GM19455 (cell line): ENCODE data around the gene ZNF804B.
"Not testable (repeated sequence)": the region's sequence is repeated elsewhere in the genome, so short reads cannot be mapped to it uniquely, and the experiment has no call there.

Experiments used
- ATAC-seq: cut with Tn5 transposase; IDR thresholded peaks from one replicate; pipeline ENCODE4 v1.9.1; 2021; ENCODE audit not compliant: unreplicated experiment

The ZNF804B gene

GRCh38 chr7:89073776-89074175 lies 314.3 kb downstream of the ZNF804B start:
- no peak for ATAC-seq

- no peak for ATAC-seq
These were observed 318.5 kb downstream of the ZNF804B start for GRCh38 chr7:89077992-89078391.

- ATAC-seq, result no peak
These were observed 326.1 kb downstream of the ZNF804B start for GRCh38 chr7:89085580-89085979.

- no peak for ATAC-seq
These were observed 332.1 kb downstream of the ZNF804B start for GRCh38 chr7:89091550-89091949.

GRCh38 chr7:89094269-89094668 lies 334.8 kb downstream of the ZNF804B start:
- no peak for ATAC-seq

GRCh38 chr7:89103564-89103963 lies 344.1 kb downstream of the ZNF804B start:
- no peak for ATAC-seq

- ATAC-seq, result no peak
These were observed 345.5 kb downstream of the ZNF804B start for GRCh38 chr7:89104748-89105685.

- ATAC-seq, result no peak
These were observed 364.4 kb downstream of the ZNF804B start for GRCh38 chr7:89123871-89124270.

GRCh38 chr7:89129600-89130375 lies 370.3 kb downstream of the ZNF804B start:
- no peak for ATAC-seq

GRCh38 chr7:89133357-89133756 lies 373.9 kb downstream of the ZNF804B start:
- no peak for ATAC-seq

GRCh38 chr7:89133819-89134218 lies 374.3 kb downstream of the ZNF804B start:
- no peak for ATAC-seq

GRCh38 chr7:89145801-89146200 lies 386.3 kb downstream of the ZNF804B start:
- no peak for ATAC-seq

- no peak for ATAC-seq
These were observed 400.6 kb downstream of the ZNF804B start for GRCh38 chr7:89160107-89160506.

- ATAC-seq, result no peak
These were observed 405.9 kb downstream of the ZNF804B start for GRCh38 chr7:89165421-89165820.

GRCh38 chr7:89170628-89171027 lies 411.1 kb downstream of the ZNF804B start:
- ATAC-seq, result no peak

GRCh38 chr7:89182116-89182515 lies 422.6 kb downstream of the ZNF804B start:
- no peak for ATAC-seq

GRCh38 chr7:89183712-89184111 lies 424.2 kb downstream of the ZNF804B start:
- no peak for ATAC-seq

GRCh38 chr7:89200758-89201157 lies 441.3 kb downstream of the ZNF804B start:
- no peak for ATAC-seq

- ATAC-seq, result no peak
These were observed 464.4 kb downstream of the ZNF804B start for GRCh38 chr7:89223900-89224395.

GRCh38 chr7:89228688-89229171 lies 469.2 kb downstream of the ZNF804B start:
- not testable (repeated sequence) for ATAC-seq

- ATAC-seq, result no peak
These were observed 478.7 kb downstream of the ZNF804B start for GRCh38 chr7:89238156-89238555.

- no peak for ATAC-seq
These were observed 486.7 kb downstream of the ZNF804B start for GRCh38 chr7:89246196-89246595.
